ENCODE measurements around the gene MTUS2.

The MTUS2 gene

DNA sequence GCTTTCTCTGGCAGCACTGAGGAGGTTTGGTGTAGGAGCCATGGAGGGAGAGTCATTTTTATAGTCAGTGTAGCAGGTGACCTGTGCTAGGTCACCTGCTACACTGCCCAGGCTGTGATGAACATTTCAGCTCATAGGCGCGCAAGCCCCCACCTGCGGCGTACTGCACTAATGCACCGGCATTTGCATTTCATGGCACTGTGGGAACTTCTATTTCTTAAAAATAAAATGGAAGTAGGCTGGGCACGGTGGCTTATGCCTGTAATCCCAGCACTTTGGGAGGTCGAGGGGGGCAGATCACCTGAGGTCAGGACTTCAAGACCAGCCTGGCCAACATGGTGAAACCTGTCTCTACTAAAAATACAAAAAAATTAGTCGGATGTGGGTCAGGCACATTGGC, 674.4 kb downstream of the MTUS2 start:
- DNase-seq, result no peak

DNA sequence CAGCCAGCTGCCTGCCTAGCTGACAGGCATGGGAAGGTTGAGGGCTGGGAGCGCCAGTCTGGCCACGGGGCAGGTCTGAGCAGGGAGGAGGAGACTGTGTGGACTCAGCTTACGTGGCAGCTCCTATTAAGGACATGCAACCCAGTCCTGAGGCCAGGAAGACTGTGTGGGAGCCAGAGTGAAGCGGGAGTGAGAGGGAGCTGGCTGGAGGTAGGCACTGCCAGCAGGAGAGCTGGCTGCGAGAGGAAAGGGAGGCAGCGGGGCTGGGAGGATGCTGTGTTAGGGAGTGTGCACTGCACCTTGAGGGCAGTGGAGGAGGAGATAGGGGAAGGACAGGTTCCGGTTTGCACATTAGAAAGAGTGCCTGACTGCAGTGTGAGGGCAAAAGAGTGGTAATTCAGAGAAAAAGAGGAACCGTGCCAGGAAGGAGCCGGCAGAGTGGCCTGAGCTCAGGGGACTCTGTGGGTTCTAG, 676.1 kb downstream of the MTUS2 start:
- no peak for DNase-seq

DNA sequence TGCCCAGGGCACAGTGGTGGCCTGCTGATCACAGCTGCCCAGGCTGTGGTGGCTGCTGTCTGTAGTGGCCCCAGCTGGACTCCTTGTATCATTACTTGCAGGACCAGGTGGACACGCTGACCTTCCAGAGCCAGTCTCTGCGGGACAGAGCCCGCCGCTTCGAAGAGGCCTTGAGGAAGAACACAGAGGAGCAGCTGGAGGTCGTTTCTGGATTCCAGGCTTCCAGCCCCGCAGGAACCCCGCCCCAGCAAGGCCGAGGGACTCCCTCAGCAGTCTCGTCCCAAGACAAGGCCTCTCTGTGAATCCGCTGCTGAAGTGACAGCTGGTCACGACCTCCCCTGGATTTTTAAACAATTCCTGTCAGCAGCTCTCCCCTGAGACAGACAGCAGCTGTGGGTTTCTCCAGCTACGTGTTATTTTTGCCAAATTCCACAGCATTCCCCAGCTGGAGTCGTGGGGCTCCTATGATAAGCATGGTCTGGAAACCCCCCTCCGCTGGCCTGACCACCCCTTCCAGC, 677.1 kb downstream of the MTUS2 start:
- no peak for DNase-seq

DNA sequence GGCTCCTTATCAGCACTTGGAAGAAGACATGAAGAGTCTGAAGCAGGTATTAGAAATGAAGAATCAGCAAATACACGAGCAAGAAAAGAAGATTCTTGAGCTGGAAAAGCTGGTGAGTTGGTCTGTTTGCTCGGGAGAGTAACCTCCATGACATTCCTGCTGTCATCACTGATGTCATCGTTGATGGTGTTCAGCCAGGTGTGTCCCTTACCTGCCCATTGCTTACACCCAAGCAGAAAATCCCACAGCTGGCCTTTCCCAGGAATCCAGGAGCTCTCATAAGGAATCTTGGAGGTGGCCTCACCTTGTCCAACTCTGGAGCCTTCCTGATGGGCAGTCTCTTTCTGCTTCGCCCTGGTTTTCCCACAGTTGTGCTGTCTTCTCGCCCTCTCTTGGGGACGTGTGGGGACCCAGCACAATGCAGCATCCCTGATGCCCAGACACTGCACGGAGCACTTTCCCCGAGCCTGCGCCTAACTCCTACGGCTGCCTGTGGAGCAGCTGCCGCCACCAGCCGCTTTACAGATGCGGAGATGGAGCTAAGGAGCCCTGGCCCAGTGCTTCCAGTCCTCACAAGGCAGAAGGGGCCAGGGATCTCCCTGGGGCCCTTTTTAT, 678.4 kb downstream of the MTUS2 start:
- DNase-seq, result no peak

DNA sequence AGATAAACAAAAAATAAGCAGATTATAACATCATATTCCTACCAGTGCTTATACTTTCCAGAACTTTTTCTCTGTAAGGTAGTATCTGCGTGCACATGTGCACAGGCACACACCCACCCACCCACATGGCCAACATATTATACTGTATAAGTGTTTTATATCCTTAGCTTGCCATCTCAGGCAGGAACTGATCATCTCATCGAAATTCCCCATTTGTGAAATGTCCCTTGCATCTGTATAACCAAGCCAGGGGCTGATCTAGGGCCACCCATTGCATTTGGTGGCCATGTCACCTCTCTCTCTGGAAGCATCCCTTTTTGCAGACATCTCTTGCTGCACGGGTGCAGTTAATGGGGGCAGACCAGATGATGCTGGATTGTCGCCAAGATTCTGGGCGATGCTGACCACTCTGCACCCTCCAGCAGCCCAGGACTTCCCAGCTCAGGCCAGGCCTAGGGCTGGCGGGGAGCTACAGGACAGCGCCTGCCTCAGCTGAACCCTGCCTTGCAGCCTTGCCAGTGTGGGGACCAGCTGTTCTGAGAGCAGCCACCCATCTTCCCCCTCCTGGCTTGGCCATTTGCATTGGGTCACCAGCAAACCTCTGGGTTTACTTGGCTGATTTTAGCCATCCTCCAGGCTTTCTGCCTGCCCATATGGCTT, 679.5 kb downstream of the MTUS2 start:
- DNase-seq, result no peak

DNA sequence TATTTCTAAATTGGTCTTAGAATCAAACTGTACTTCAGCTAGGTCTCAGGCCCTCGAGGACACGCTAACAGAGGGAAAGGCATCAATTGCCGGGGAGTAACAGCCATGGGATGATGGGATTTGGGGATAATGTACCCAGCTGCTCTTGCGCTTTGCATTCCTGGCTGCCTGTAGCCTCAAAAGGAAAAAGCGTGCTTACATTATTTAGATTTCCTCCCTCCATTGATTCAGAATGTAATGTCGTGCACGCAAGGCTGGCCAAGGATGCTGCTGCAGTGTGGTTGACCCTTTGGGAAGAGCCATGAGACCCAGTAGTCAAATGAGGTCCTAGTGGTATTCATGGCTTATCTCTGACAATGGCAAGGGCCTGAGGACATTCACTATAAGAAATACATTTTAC, 680.2 kb downstream of the MTUS2 start:
- no peak for DNase-seq

DNA sequence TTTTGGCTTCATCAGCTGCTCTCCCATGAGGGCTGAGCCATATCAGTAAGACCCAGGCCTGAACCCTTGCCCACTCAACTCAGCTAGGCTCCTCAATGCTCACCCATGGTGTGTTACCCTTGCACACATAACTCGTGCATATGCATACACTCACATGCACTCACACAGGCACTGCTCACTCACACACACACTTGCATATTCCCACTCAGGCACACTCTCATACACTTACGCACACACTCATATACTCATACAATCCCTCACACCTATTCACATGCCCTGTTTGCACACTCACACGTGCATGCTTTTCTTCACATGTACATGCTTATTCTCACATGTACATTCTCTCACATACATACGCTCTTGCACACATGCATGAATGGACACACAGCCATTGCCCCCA, 681.5 kb downstream of the MTUS2 start:
- no peak for DNase-seq

DNA sequence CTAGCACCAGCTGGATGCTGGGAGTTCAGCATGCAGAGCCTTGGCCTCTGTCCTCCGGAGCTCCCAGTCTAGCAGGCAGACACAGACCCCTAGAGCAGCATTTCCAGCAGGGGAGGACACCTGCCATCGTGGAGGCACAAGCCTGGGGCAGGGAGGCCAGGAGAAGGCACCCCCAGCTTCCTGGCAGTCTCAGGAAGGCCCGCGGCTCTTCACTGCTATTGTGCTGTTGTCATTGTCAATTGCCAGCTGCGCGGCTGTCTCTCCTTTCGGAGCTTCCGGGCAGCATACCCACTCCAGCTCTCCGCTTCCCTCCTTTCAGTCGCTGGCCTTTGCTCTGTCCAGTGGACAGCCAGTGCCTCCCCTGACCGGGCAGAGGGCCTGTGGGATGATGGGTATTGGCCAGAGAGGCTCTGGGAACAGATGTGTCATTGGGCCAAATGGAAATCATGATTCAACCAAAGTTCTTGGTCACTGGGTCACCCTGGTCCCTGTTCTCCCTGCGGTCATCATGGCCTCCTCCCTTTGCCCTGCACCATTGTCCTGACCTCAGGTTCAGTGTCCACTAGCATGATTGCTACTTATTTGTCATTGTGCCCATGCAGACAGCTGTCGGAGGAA, 682.4 kb downstream of the MTUS2 start:
- no peak for DNase-seq

DNA sequence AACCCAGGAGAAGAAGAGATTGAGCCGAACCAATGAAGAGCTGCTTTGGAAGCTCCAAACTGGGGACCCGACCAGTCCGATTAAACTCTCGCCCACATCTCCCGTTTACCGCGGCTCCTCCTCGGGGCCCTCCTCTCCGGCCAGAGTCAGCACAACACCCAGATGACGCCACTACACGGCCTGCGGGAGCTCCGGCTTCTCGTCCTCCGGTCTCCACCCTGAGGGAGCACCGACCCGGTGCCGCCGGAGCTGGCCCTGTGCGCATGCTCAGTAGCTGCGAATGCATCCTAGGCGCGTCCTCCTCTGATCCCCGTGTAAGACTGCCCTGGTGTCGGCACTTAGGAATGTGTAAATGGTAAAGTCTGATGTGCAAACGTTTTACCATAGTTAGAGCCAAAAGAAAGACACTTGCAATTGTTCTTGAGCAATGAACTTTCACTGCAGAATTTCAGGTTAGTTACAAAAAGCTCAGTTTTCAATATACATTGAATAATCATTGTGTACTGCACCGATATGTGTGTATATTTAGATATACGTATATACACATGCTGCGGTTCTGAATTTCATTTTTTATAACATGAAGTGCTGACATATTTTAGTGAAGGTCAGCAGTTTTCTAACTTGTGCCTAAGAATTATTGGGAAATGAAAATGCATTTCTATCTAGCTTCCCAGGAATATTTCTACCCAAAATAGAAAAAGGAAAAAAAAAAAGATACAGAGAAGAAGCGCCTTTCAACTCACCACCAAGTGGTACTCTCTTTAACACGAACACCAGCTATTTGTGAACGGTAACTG, 683.1 kb downstream of the MTUS2 start:
- no peak for DNase-seq

DNA sequence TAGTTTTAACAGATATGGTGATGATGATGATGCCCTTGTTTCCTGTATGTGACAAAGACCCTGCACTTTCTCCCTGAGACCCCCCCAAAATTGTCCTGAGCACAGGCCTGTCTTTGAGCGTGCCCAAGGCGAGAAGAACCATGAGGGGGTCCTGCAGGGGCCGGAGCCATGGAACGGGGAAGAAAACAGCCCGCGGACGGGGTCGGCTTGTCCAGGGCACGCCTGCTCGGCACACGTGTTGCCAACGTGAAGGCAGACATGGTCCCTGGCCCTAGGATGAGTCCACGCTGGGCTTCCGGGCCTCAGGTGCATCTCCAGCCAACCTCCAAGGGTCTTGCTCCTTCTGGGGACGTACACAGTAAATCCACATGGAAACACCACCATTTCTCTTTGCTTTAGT, 684.6 kb downstream of the MTUS2 start:
- no peak for DNase-seq

DNA sequence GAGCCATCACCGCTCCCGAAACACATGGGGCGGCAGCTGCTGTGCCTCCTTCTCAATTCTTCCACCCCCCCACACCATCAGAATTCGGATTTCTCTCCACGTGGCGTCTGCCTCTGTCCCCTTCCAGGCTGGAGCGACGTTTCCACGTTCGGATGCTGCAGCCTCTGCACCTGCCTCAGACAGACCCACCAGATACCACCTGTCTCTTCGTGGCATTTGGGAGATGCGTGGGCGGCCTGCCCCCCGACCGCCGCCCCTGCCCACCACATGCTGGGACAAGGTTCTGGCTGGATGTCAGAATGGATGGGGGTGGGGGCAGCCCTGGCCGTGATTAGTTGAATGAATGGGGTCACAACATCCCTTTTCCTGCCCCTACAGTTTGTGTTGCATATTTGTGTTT, 685.4 kb downstream of the MTUS2 start:
- no peak for DNase-seq

DNA sequence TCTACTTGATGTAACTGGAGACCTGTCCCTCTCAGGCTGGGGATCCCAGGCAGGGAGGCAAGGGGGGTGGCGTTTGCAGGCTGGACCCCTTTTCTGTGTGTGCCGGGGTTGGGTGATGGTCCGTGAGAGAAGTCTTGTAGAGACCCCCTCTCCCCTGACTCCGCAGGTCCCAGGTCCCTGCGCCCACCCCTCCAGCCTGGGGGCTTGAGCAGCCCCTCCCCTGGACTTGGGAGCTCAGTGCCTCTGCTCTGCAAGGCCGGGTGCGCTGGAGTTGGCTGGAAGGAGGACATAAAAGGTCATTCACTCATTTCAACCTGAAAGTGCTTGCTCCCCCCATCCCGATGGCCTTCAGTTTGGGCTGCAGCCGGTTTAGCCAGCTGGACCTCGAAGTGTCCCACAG, 685.8 kb downstream of the MTUS2 start:
- DNase-seq, result no peak

DNA sequence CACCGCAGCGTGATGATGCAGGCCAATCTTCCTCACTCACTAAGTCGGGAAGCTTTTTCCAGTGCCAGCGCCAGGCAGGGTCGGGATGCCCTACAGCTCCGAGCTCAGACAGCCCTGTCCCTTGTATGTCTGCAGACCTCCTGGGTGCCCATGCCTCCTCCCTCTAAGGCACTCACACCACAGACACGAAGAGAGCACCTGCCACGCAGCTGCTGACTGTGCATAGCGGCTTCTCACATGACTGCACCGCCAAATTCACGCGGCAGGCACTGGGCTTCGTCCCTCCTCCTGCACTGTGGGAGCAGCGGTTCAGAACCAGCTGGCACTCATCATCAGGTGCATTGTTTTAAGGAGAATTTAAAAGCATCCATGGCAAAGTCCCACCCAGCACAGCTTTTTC, 687.2 kb downstream of the MTUS2 start:
- no peak for DNase-seq

DNA sequence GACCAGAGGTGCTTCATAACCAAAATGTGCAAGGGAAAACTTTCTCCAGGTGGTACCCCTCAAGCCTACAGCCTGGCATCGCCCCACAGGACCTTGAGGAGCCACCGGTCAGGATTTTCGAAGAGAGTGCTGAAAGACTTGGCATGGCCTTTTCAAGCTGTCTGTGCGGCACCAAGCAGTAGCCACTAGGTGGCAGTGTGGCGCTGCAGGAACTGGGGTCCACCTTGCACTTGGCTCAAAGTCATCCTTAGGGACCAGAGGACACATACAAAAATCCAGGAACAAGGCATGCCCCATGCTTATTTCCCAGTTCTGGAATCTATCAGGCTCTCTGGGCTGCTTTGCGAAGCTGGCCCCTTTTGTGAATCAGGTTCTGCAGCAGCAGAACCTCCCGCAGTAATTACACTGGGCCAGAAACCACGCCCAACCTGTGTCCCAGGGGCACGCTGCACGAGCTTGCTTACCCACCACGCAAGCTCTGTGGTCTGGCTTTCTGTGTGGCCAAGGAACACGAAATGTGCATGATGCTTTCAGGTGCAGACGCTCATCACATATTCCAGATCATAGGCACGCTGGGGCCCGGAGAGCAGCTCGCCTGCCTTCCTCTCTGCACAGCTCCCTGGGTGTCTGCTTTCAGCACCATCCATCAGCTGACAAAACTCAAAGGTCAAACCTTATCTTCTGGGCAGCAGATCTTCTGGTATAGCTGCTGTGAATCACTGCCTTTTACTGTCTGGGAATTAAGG, 688.2 kb downstream of the MTUS2 start:
- peak; percentile 46 to 65 (median 56) for DNase-seq

DNA sequence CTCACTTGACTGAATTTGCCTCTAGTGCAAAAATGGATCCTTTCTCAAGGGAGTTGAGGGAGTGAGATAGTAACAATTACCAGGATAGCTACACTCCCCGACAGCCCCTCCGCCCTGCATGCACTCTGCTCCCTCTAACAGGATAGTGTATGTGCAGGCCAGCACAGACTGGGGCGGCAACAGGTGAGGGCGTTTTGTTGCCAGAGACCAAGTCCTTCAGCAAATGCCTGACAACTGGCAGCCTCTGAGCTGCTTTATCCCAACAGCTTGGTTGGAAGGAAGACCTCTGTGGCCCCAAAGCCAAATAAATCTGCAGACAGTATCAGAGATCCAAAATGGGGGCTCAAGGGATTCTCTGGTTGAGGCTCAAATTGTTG, 688.7 kb downstream of the MTUS2 start:
- no peak for DNase-seq

DNA sequence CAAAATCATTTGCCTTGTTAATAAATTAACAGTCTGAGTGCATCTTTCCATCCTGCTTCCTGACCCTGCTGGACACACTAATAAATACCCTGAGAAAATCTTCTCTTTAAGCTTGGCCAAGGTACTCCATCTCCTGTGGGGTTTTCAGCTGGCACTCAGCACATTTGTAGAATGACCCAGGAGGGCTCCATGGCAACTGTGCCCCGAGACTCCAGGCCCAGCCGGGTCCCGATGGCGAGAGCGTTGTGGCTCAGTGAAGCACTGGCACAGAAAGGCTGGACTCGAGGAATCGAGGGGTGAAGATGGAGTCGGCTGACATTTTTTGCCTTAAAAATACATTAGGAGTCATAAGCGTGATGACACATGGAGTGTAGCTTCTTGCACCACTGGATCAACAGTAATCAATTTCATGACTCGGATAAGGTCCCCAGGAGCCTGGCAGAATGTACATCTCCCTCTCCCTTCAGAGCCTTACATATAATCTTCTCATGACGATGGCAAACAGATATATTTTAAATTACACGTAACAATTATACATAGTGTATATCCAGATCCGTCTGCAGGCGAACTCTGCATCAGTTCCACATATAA, 690.0 kb downstream of the MTUS2 start:
- DNase-seq, result no peak

DNA sequence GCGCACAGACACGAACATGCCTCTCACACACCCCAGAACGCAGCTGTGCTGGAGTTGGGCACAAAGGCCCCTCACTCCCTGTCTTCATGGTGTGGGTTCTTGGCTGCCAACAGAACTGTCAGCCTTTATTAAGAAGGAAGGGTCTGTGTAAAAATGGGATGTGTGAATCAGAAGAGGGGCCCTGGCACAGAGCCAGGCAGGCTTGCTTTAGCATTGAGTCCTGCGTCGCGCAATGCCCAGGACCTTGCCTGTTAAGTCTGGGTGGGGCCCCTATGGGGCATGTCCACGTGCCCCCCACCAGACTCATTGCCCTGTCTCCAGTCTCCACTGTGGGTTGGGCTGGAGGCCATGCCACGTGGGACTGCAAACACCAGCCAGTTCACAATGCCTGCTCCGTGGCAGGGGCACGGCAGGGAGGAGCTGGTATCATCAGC, 690.5 kb downstream of the MTUS2 start:
- DNase-seq, result no peak

DNA sequence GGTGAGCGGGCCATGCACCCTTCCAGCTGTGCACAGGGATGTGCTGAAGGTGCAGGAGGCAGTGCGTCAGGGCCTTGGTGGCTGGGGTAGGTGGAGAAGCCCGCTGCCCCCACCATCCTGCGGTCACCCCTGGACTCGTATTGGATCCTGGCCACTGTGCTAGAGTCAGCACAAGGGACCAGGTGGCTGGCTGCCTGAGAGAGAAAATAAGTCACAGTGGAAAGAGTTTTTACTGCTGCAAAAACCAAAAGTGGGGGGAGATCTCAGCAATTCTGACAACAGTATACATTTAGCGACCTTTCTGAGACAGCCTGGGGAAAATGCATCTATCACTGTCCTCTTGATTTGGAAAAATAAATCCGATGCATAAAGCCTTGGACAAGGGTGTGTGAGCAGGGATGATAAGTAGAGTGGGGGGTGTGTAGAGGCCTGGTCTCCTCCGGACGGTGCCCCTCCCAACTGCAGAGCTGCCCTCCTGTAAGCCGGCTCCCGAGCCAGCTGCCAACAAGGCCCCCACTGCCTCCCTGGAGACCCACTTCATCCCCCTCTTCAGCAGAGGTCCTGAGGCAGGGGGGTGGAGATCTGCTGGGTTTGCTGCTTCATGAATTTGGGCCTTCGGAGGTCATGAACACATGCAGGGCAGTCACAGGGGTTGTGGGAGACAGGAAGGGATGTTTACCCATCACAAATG, 691.1 kb downstream of the MTUS2 start:
- no peak for DNase-seq

DNA sequence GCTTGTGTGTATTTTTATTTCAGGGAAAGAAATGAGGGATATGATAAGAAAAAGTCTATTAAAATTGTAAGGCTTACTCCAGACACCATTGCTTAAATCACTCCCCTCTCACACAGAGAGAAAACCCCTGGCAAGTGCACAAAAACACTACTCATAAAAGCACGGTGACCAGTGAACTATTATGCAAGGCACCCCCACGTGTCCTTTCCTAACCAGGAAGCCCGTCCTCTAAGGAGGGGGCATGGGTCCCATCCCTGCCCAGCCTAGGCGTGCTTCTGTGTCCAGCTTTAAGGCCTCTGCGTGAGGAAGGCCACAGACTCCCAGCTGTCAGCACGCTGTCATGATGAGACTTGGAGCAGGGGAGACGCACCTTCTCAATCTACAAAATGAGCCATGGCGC, 691.8 kb downstream of the MTUS2 start:
- no peak for DNase-seq

DNA sequence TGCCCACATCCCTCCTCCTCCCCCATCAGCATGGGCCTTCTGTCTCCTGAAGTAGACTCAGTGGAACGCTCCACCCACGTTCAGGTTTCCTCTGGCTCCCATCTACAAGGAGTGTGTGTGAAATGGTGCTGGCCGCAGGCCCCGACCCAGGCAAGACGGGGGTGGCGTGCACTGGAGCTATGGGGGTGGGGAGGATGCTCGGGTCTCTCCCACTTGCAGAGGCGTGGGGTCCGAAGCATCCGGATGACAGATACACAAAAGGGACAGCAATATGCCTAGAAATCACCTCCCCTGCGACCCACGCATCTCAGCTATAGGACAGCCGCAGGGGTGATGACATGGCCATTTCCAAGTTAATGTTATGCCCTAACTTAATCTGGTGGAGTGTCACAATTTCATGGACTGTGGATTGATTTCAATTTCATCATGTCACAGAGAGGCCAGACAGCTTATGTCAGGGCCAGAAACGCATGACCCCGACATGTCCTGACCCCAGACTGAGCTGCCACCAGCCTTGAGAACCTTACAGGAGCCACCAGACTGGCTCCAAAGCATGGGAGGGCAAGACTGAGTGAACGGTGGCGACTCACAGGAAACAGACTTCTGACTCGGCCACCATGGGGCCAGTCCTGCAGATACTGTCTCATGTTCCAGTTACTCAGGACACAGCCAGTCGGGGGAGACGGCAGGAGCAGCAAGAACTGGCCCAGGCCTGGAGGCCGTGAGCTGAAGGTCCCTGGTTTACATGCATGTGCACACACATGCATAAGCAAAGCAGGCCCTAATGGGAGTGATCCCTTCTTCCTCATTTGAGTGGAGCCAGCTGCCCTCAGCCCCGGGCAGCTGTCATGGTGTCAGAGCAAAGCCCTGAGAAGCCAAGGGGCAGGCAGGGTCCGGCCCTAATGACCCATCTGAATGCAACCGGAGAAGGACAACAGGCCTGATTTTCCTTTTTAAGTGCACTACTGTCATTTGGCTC, 693.2 kb downstream of the MTUS2 start:
- no peak for DNase-seq

Measured in T-helper 1 cell (primary cell).